SK-N-MC (cell line): ENCODE measurements around the gene CDH4.

ENCODE experiments used
- DNase-seq: peaks from one replicate; pipeline ENCODE4 v3.0.0-alpha.2; 2011; ENCODE audit warnings: low read depth, low spot score
- H3K27ac ChIP-seq: fragments of 200-600 bp; sonication (generic); 2 replicates; pipeline ENCODE4 v1.5.1; 2016; ENCODE audit warnings: mixed run types
- H3K36me3 ChIP-seq: fragments of 200-600 bp; sonication (generic); 2 replicates; pipeline ENCODE4 v1.6.1; 2017; ENCODE audit warnings: antibody characterized with exemption, low read length, mixed read lengths; ENCODE audit not compliant: insufficient read depth
- H3K4me3 ChIP-seq: fragments of 200-600 bp; sonication (generic); 2 replicates; pipeline ENCODE4 v1.5.1; 2016
- H3K9ac ChIP-seq: fragments of 200-600 bp; sonication (generic); 2 replicates; pipeline ENCODE4 v1.8.0; 2017; ENCODE audit warnings: mixed run types, mixed read lengths; ENCODE audit not compliant: insufficient read length
- H3K9me3 ChIP-seq: fragments of 200-600 bp; sonication (generic); 2 replicates; pipeline ENCODE4 v1.6.1; 2017; ENCODE audit warnings: low read depth, mild to moderate bottlenecking, antibody characterized with exemption, low read length, moderate library complexity, mixed read lengths
- EZH2 ChIP-seq: fragments of 200-600 bp; sonication (generic); IDR thresholded peaks from one replicate; pipeline ENCODE4 v1.6.1; 2017; ENCODE audit warnings: antibody characterized with exemption
- FOXP2 ChIP-seq: optimal IDR thresholded peaks from 2 replicates; pipeline ENCODE3; 2011; ENCODE audit warnings: mild to moderate bottlenecking, moderate library complexity; ENCODE audit not compliant: insufficient read depth; ENCODE audit errors: extremely low read length, control extremely low read depth
- POLR2AphosphoS5 ChIP-seq: IDR thresholded peaks from 2 replicates; pipeline ENCODE4 v1.6.1; 2012; ENCODE audit warnings: mild to moderate bottlenecking, low read depth, low read length, borderline replicate concordance

CDH4 gene

GRCh38 chr20:61284752-61285151 is 32.7 kb downstream of the CDH4 start:
- no peak for TF ChIP-seq POLR2AphosphoS5
- DNase-seq = no peak
- Histone ChIP-seq H3K9ac (no peak overlapping the region), H3K9me3 (no peaks in the 10 kb centered on the region), H3K27ac (no peak overlapping the region), H3K36me3 (no peaks in the 10 kb centered on the region), H3K4me3 (no peak overlapping the region)

- Histone ChIP-seq H3K4me3 (no peak overlapping the region), H3K9me3 (no peaks in the 10 kb centered on the region), H3K36me3 (no peaks in the 10 kb centered on the region), H3K27ac (no peak overlapping the region), H3K9ac (no peak overlapping the region)
- DNase-seq = no peak
- TF ChIP-seq EZH2 = no peak
- no peak for TF ChIP-seq POLR2AphosphoS5
- TF ChIP-seq FOXP2 = no peak
These were observed 33.1 kb downstream of the CDH4 start for GRCh38 chr20:61285152-61285645.

- Histone ChIP-seq H3K36me3 (no peaks in the 10 kb centered on the region), H3K9me3 (no peaks in the 10 kb centered on the region), H3K4me3 (no peak overlapping the region), H3K9ac (no peak overlapping the region), H3K27ac (no peak overlapping the region)
- TF ChIP-seq EZH2 (no peak), FOXP2 (no peak), POLR2AphosphoS5 (no peak)
- no peak for DNase-seq
These were observed 33.6 kb downstream of the CDH4 start for GRCh38 chr20:61285691-61286090.

DNA sequence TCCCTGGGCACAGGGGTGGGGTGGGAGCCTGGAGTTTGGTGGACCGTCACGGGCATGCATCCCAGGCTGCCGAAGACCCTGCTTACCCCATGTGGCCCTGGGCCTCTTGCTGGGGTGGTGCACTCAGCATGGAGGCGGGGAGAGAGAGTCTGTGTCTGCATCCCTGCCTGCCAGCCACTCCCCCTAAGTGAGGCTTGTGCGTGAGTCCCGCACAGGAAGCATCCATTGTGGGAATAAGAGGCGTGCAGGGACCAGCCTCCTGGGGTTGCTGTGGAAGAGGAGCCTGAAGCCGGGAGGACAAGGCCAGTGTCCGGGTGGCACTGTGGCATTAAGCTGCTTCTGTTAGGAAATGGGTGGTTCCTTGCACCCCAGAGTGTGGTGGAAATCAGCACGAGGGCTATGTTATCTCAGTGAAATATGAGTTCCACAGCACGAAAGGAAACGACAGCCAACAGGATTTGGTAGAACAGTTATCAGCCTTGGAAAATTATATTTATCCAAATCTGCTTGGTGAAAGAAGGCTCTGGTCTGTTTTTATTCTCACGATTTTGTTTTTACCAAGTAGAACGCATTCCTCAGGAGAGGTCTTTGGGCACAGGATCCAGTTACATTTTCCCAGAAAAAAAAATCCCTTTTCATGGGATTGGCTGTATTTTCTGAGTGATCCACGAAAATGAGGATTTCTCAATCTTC is 35.7 kb downstream of the CDH4 start:
- H3K4me3 ChIP-seq = no peak overlapping the region
- H3K27ac ChIP-seq = no peak overlapping the region
- TF ChIP-seq EZH2 (no peak), POLR2AphosphoS5 (no peak), FOXP2 (no peak)
- no peaks in the 10 kb centered on the region for H3K36me3 ChIP-seq
- DNase-seq = no peak
- H3K9me3 ChIP-seq = no peaks in the 10 kb centered on the region
- no peak overlapping the region for H3K9ac ChIP-seq

- Histone ChIP-seq H3K9ac (no peak overlapping the region), H3K4me3 (no peak overlapping the region), H3K36me3 (no peaks in the 10 kb centered on the region), H3K27ac (no peak overlapping the region), H3K9me3 (no peaks in the 10 kb centered on the region)
- TF ChIP-seq EZH2 = no peak
- no peak for TF ChIP-seq POLR2AphosphoS5
- TF ChIP-seq FOXP2 = no peak
- DNase-seq = no peak
These were observed 36.3 kb downstream of the CDH4 start for GRCh38 chr20:61288331-61288784.

GRCh38 chr20:61289166-61289565 is 37.1 kb downstream of the CDH4 start:
- Histone ChIP-seq H3K4me3 (no peak overlapping the region), H3K36me3 (no peaks in the 10 kb centered on the region), H3K9me3 (no peaks in the 10 kb centered on the region), H3K9ac (no peak overlapping the region), H3K27ac (no peak overlapping the region)
- TF ChIP-seq EZH2 = no peak
- TF ChIP-seq FOXP2 = no peak
- no peak for TF ChIP-seq POLR2AphosphoS5
- no peak for DNase-seq

- Histone ChIP-seq H3K4me3 (no peak overlapping the region), H3K9me3 (no peaks in the 10 kb centered on the region), H3K36me3 (no peaks in the 10 kb centered on the region), H3K9ac (no peak overlapping the region), H3K27ac (no peak overlapping the region)
- TF ChIP-seq EZH2 (no peak), POLR2AphosphoS5 (no peak), FOXP2 (no peak)
- DNase-seq = no peak
These were observed 38.7 kb downstream of the CDH4 start for GRCh38 chr20:61290721-61291120.

DNA sequence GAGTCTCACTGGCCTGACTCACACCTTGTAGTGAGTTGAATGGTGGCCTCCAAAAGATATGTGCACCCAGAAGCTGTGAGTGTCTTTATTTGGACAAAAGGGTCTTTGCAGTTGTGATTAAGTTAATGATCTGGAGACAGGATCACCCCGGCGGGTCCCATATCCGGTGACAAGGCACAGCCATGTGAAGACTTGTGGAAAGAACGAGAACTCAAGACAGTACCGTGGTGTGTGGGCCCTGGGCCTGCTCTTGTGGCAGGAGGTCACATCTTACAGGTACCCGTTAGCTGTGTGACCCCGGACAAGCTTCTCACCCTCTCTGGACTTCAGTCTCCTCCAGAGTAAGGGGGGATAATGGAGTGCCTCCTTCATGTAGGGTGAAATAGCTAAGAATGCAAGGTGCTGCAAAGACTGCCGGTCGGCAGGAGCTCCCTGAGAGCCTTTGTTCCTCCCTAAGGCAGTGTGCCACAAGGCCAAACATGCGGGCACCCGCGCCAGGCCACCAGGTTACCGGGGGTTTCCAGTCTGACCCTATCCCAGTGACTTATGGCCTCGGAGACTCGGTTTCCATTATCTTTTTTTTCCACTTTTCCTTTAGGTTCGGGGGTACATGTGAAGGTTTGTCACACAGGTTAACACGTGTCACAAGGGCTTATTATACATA is 39.2 kb downstream of the CDH4 start:
- Histone ChIP-seq H3K9me3 (no peaks in the 10 kb centered on the region), H3K9ac (no peak overlapping the region), H3K4me3 (no peak overlapping the region), H3K36me3 (no peaks in the 10 kb centered on the region), H3K27ac (no peak overlapping the region)
- TF ChIP-seq POLR2AphosphoS5 (no peak), FOXP2 (no peak), EZH2 (no peak)
- DNase-seq = no peak

DNA sequence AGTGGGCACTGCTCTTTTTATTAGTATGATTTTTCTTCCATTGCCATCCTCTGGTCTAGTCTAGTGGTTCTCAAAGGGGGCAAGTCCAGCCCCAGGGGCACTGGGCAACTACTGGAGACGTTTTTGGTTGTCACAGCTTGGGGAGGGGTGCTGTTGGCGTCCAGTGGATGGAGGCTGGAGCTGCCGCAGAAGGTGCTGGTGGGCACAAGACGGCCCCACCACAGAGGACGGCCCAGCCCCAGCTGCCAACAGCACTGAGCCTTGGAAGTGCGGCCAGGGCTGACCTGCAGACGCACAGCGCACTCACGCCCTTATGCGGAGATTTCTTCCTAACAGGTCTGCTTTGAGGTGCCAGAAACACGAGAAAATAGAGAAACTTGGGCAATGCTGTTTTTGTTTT is 40.3 kb downstream of the CDH4 start:
- DNase-seq = no peak
- H3K4me3 ChIP-seq = no peak overlapping the region
- no peaks in the 10 kb centered on the region for H3K9me3 ChIP-seq
- H3K9ac ChIP-seq = no peak overlapping the region
- H3K27ac ChIP-seq = no peak overlapping the region
- TF ChIP-seq POLR2AphosphoS5 (no peak), EZH2 (no peak), FOXP2 (no peak)
- H3K36me3 ChIP-seq = no peaks in the 10 kb centered on the region
